Measurements from ENCODE around the gene PIANP.

DNA sequence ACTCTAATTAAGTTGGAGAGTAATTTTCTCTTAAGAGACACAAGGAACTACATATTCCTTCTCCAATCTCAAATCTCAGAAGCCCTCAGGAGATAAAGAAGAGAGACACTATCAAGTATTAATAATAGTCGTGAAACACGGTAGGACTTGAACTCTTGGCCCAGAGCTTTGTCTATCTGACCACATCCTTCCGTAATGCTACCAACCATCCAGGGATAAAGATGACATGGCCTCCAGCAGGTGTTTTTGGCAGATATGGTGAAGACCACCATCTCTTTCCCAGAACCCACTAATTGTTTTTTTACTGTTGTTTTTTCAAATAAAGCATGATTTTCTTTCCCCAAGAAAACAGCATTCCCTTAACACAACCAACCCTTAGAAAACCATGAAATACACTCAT is 14.8 kb downstream of the PIANP start:
- TF ChIP-seq FOS (IDR thresholded peaks at IDR 0.05; ENCODE audit: low read depth, low read length) (no peak), CHD1 (IDR thresholded peaks at IDR 0.05; ENCODE audit: low read depth, low read length) (no peak), CEBPB (IDR thresholded peaks at IDR 0.05; ENCODE audit: low read depth, low read length) (no peak), POLR2A (IDR thresholded peaks at IDR 0.05; ENCODE audit: low read depth, low read length) (no peak), RAD21 (IDR thresholded peaks at IDR 0.05; ENCODE audit: low read length) (no peak), NFE2L2 (IDR thresholded peaks at IDR 0.05; ENCODE audit: low read depth, low read length) (no peak), SMC3 (IDR thresholded peaks at IDR 0.05; ENCODE audit: low read depth, low read length) (no peak)
- TF ChIP-seq, protein P1, sequence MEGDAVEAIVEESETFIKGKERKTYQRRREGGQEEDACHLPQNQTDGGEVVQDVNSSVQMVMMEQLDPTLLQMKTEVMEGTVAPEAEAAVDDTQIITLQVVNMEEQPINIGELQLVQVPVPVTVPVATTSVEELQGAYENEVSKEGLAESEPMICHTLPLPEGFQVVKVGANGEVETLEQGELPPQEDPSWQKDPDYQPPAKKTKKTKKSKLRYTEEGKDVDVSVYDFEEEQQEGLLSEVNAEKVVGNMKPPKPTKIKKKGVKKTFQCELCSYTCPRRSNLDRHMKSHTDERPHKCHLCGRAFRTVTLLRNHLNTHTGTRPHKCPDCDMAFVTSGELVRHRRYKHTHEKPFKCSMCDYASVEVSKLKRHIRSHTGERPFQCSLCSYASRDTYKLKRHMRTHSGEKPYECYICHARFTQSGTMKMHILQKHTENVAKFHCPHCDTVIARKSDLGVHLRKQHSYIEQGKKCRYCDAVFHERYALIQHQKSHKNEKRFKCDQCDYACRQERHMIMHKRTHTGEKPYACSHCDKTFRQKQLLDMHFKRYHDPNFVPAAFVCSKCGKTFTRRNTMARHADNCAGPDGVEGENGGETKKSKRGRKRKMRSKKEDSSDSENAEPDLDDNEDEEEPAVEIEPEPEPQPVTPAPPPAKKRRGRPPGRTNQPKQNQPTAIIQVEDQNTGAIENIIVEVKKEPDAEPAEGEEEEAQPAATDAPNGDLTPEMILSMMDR (conservative IDR thresholded peaks at IDR 0.05; ENCODE audit: low read depth, low read length): no peak
- TF ChIP-seq, protein P2, sequence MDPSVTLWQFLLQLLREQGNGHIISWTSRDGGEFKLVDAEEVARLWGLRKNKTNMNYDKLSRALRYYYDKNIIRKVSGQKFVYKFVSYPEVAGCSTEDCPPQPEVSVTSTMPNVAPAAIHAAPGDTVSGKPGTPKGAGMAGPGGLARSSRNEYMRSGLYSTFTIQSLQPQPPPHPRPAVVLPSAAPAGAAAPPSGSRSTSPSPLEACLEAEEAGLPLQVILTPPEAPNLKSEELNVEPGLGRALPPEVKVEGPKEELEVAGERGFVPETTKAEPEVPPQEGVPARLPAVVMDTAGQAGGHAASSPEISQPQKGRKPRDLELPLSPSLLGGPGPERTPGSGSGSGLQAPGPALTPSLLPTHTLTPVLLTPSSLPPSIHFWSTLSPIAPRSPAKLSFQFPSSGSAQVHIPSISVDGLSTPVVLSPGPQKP (IDR thresholded peaks at IDR 0.05; ENCODE audit: borderline replicate concordance, low read depth, low read length): no peak

Data from IMR-90 (cell line).